ENCODE results near the gene ZNF502. TPM values are rescaled to one million over a fixed set of nuclear protein-coding genes. Genes with fewer than 3 reads are reported as not detected.
A peak's percentile ranks its signal among the peaks of the same experiment; 100 is the strongest.

ZNF502 gene
- total and polyA plus RNA-seq, 2 experiments from 2014 or later: 2.9 to 3.2 TPM

DNA sequence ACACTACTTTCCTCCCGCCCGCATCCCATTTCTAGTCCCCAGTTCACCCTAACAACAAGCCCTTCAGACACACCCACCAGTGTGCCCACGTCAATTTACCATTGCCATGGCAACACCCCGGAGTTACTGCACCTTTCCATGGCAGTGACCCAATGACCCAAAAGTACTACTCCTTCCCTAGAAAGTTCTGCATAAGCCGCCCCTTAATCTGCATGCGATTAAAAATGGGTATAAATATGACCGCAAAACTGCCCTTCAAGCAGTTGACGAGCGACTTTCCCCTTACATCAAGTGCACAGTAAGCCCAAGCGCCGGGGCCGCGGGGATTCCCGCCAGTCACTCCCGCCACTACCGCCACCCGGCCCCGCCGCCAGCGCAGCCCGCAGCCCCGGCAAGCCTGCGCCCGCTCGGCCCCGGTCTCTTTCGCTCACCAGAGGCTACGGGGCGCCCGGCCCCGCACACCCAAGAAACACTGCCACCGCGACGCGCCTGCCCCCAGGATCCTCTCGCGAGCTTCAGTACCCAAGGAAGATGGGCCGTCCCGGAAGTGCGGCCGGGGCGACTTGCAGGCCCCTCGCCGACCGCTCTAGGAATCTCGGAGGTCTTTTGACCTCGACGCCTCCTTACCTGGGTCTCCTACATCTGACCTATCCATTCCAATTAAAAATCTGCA lies 27.2 kb upstream of the ZNF502 start:
- H3K79me2 ChIP-seq (replicated peaks; ENCODE audit: insufficient read depth): no peaks in the 10 kb centered on the region
- 0 out of 2 replicates have a peak, but pooled peaks cover 3% of the 10 kb centered on the region for H3K4me1 ChIP-seq (ENCODE audit: insufficient read depth)
- peaks cover 3% of the 10 kb centered on the region for H3K4me1 Mint-ChIP-seq
- H3K36me3 Mint-ChIP-seq (ENCODE audit: low read depth): peaks cover 57% of the 10 kb centered on the region
- H3K4me3 ChIP-seq: peak overlapping the region; percentile 72
- H3K27me3 Mint-ChIP-seq (ENCODE audit: insufficient read depth, low read depth, poor library complexity): no peaks in the 10 kb centered on the region
- 0 out of 2 replicates have a peak, but pooled peaks cover 22% of the 10 kb centered on the region for H3K9me2 ChIP-seq (ENCODE audit: insufficient read depth)
- no peaks in the 10 kb centered on the region for H3K27me3 ChIP-seq (ENCODE audit: insufficient read depth)
- peaks cover 79% of the 10 kb centered on the region for H3K9me3 Mint-ChIP-seq
- no peak overlapping the region for H3K27ac Mint-ChIP-seq
- peak overlapping the region; percentile 81 for H3K4me3 Mint-ChIP-seq
- H3K4me2 ChIP-seq: peak overlapping the region; percentile 88
- TF ChIP-seq STAT1 (IDR thresholded peaks at IDR 0.05; ENCODE audit: unreplicated experiment) (no peak), NANOG (IDR thresholded peaks at IDR 0.05; ENCODE audit: borderline replicate concordance) (no peak), JUNB (IDR thresholded peaks at IDR 0.05; ENCODE audit: unreplicated experiment) (no peak), ZNF331 (CRISPR knock-in tag; IDR thresholded peaks at IDR 0.05; ENCODE audit: low read depth) (no peak), POLR2AphosphoS5 (IDR thresholded peaks at IDR 0.05; ENCODE audit: low read depth) (peak; percentile 75), ZNF114 (CRISPR knock-in tag; IDR thresholded peaks at IDR 0.05) (no peak)
- TF ChIP-seq, protein P1, sequence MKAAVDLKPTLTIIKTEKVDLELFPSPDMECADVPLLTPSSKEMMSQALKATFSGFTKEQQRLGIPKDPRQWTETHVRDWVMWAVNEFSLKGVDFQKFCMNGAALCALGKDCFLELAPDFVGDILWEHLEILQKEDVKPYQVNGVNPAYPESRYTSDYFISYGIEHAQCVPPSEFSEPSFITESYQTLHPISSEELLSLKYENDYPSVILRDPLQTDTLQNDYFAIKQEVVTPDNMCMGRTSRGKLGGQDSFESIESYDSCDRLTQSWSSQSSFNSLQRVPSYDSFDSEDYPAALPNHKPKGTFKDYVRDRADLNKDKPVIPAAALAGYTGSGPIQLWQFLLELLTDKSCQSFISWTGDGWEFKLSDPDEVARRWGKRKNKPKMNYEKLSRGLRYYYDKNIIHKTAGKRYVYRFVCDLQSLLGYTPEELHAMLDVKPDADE (IDR thresholded peaks at IDR 0.05): 0 out of 2 replicates have a peak, but pooled peaks have one; percentile 49
- no peaks in the 10 kb centered on the region; the same call in 1 of the 2 replicates for H4K20me1 ChIP-seq (replicated peaks; ENCODE audit: insufficient read depth)
- H3K27ac ChIP-seq (ENCODE audit: low read depth): no peak overlapping the region
- H3F3A ChIP-seq (replicated peaks; ENCODE audit: low read depth): no peaks in the 10 kb centered on the region
- DNase-seq (ENCODE audit: low spot score) (peak; percentile 97), ATAC-seq (peak; percentile 100)
- peak overlapping the region; percentile 94 for H2AFZ ChIP-seq
- H3K36me3 ChIP-seq (ENCODE audit: insufficient read depth): no peaks in the 10 kb centered on the region

DNA sequence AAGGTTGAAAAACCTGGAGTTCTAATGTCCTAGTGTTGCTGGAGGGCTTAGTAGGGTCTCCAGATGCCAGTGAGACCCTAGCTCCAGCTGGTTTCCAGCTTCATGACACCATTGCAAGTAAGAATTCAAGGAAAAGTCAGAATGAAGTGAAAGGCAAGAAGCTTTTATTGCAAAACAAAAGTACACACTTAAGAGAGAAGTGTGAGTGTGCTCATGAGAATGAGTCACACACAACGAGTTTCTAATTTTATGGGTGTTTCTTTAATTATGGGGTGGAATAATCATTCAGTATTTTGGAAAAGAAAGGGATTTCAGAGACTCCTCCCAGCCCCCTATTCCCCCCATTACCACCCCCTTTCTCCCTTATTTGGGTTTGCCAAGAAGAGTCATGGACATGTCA lies 24.6 kb upstream of the ZNF502 start:
- H3K79me2 ChIP-seq (replicated peaks; ENCODE audit: insufficient read depth): no peaks in the 10 kb centered on the region
- Mint-ChIP-seq H3K36me3 (ENCODE audit: low read depth) (peaks cover 35% of the 10 kb centered on the region), H3K4me1 (peaks cover 3% of the 10 kb centered on the region), H3K27ac (no peak overlapping the region), H3K27me3 (ENCODE audit: insufficient read depth, low read depth, poor library complexity) (no peaks in the 10 kb centered on the region), H3K4me3 (no peak overlapping the region), H3K9me3 (peaks cover 74% of the 10 kb centered on the region)
- ATAC-seq (no peak), DNase-seq (ENCODE audit: low spot score) (no peak)
- no peak overlapping the region for H2AFZ ChIP-seq
- H4K20me1 ChIP-seq (replicated peaks; ENCODE audit: insufficient read depth): no peaks in the 10 kb centered on the region; the same call in 1 of the 2 replicates
- TF ChIP-seq EZH2phosphoT487 (IDR thresholded peaks at IDR 0.05; ENCODE audit: unreplicated experiment): no peak
- no peak overlapping the region for H3K4me3 ChIP-seq
- 0 out of 2 replicates have a peak, but pooled peaks cover 3% of the 10 kb centered on the region for H3K4me1 ChIP-seq (ENCODE audit: insufficient read depth)
- no peaks in the 10 kb centered on the region for H3F3A ChIP-seq (replicated peaks; ENCODE audit: low read depth)
- no peak overlapping the region for H3K27ac ChIP-seq (ENCODE audit: low read depth)
- H3K9me2 ChIP-seq (ENCODE audit: insufficient read depth): 0 out of 2 replicates have a peak, but pooled peaks cover 27% of the 10 kb centered on the region
- no peaks in the 10 kb centered on the region for H3K36me3 ChIP-seq (ENCODE audit: insufficient read depth)
- no peak overlapping the region for H3K4me2 ChIP-seq
- no peaks in the 10 kb centered on the region for H3K27me3 ChIP-seq (ENCODE audit: insufficient read depth)
